HEK293 (cell line): ENCODE results near the gene VRK3.

Experiments used
- CTCF ChIA-PET: fragments of 350-600 bp; formaldehyde crosslinking; extraction: SDS; loops from one replicate; lab custom pipeline; 2021; ENCODE audit warnings: antibody characterized with exemption; lab: Yijun Ruan, JAX
- POLR2A ChIA-PET: fragments of 300-600 bp; formaldehyde crosslinking; extraction: SDS; loops from one replicate; lab custom pipeline; 2020; ENCODE audit warnings: antibody characterized with exemption, inconsistent platforms; lab: Yijun Ruan, JAX
- H3K27ac ChIP-seq: fragments of 200-500 bp; sonication (Bioruptor generic); 2 replicates; pipeline ENCODE4 v1.5.1; 2014; ENCODE audit warnings: low read depth, low read length, control low read depth, inconsistent platforms; ENCODE audit errors: extremely low read depth
- H3K36me3 ChIP-seq, 2 experiments: fragments of 200-500 bp in 1 of 2; sonication (Bioruptor generic) in 1 of 2; 1 replicate in 1 of 2; 2 replicates in 1 of 2; pipeline ENCODE4 v1.5.1; 2014 to 2017; ENCODE audit warnings: inconsistent platforms in 2 of 2, low read length in 2 of 2; ENCODE audit not compliant: control insufficient read depth in 2 of 2, insufficient read depth in 1 of 2
- H3K4me1 ChIP-seq: fragments of 200-500 bp; sonication (Bioruptor generic); 2 replicates; pipeline ENCODE4 v1.5.1; 2014; ENCODE audit warnings: mild to moderate bottlenecking, low read length, inconsistent platforms; ENCODE audit not compliant: control insufficient read depth, insufficient read depth
- H3K4me3 ChIP-seq: 2 replicates; pipeline ENCODE4 v1.5.1; 2011; ENCODE audit warnings: low read depth, mild to moderate bottlenecking, control low read depth, low read length, moderate library complexity
- H3K9me3 ChIP-seq: fragments of 200-500 bp; sonication (Bioruptor generic); 2 replicates; pipeline ENCODE4 v1.5.1; 2014; ENCODE audit warnings: low read depth, low read length, inconsistent platforms; ENCODE audit not compliant: control insufficient read depth, insufficient read depth
- BCL6B ChIP-seq: fragments of 450-650 bp; formaldehyde crosslinking; IDR thresholded peaks from 2 replicates; pipeline ENCODE4 v1.5.1; 2017; ENCODE audit warnings: missing biosample characterization, missing genetic modification characterization
- CTCF ChIP-seq: fragments of 450-650 bp; formaldehyde crosslinking; IDR thresholded peaks from 2 replicates; pipeline ENCODE4 v1.5.1; 2016; ENCODE audit warnings: missing biosample characterization, missing genetic modification characterization
- EGR2 ChIP-seq: fragments of 450-650 bp; formaldehyde crosslinking; IDR thresholded peaks from 2 replicates; pipeline ENCODE4 v1.5.1; 2016; ENCODE audit warnings: low read depth, missing biosample characterization, missing genetic modification characterization
- GLIS2 ChIP-seq: fragments of 450-650 bp; formaldehyde crosslinking; IDR thresholded peaks from 2 replicates; pipeline ENCODE4 v1.5.1; 2016; ENCODE audit warnings: missing biosample characterization, missing genetic modification characterization
- HIC1 ChIP-seq: fragments of 450-650 bp; formaldehyde crosslinking; IDR thresholded peaks from 2 replicates; pipeline ENCODE4 v1.5.1; 2016; ENCODE audit warnings: missing biosample characterization, missing genetic modification characterization
- HOXA7 ChIP-seq: sonication (generic); formaldehyde crosslinking; IDR thresholded peaks from 2 replicates; pipeline ENCODE4 v1.8.1; 2022; ENCODE audit warnings: missing genetic modification reagents, borderline replicate concordance
- HOXD13 ChIP-seq: sonication (generic); formaldehyde crosslinking; IDR thresholded peaks from 2 replicates; pipeline ENCODE4 v1.8.0; 2022; ENCODE audit warnings: missing genetic modification reagents, borderline replicate concordance
- KLF1 ChIP-seq: fragments of 450-650 bp; formaldehyde crosslinking; IDR thresholded peaks from 2 replicates; pipeline ENCODE4 v1.5.1; 2016; ENCODE audit warnings: missing biosample characterization, missing genetic modification characterization
- KLF7 ChIP-seq: fragments of 450-650 bp; formaldehyde crosslinking; IDR thresholded peaks from 2 replicates; pipeline ENCODE4 v1.5.1; 2016; ENCODE audit warnings: missing biosample characterization, missing genetic modification characterization, borderline replicate concordance
- MYNN ChIP-seq: fragments of 450-650 bp; formaldehyde crosslinking; IDR thresholded peaks from 2 replicates; pipeline ENCODE4 v1.5.1; 2016; ENCODE audit warnings: missing biosample characterization, missing genetic modification characterization, borderline replicate concordance
- PBX3 ChIP-seq: sonication (generic); formaldehyde crosslinking; IDR thresholded peaks from 2 replicates; pipeline ENCODE4 v1.8.1; 2022; ENCODE audit warnings: mild to moderate bottlenecking, moderate library complexity, missing genetic modification reagents
- PRDM1 ChIP-seq: fragments of 450-650 bp; formaldehyde crosslinking; IDR thresholded peaks from 2 replicates; pipeline ENCODE4; 2016; ENCODE audit warnings: missing biosample characterization, missing genetic modification characterization
- SCRT1 ChIP-seq: fragments of 450-650 bp; formaldehyde crosslinking; IDR thresholded peaks from 2 replicates; pipeline ENCODE4 v1.5.1; 2016; ENCODE audit warnings: missing biosample characterization, missing genetic modification characterization, borderline replicate concordance
- YY1 ChIP-seq: fragments of 450-650 bp; formaldehyde crosslinking; IDR thresholded peaks from 2 replicates; pipeline ENCODE4 v1.5.1; 2018; ENCODE audit warnings: missing biosample characterization, missing genetic modification characterization
- ZBTB17 ChIP-seq: fragments of 450-650 bp; formaldehyde crosslinking; IDR thresholded peaks from 2 replicates; pipeline ENCODE4 v1.5.1; 2016; ENCODE audit warnings: missing biosample characterization, missing genetic modification characterization
- ZBTB26 ChIP-seq: fragments of 450-650 bp; formaldehyde crosslinking; optimal IDR thresholded peaks from 2 replicates; pipeline ENCODE3; 2016; ENCODE audit warnings: missing biosample characterization, mild to moderate bottlenecking, missing genetic modification characterization
- ZNF146 ChIP-seq: fragments of 450-650 bp; formaldehyde crosslinking; IDR thresholded peaks from 2 replicates; pipeline ENCODE4 v1.5.1; 2016; ENCODE audit warnings: missing biosample characterization, missing genetic modification characterization
- ZNF169 ChIP-seq: fragments of 450-650 bp; formaldehyde crosslinking; IDR thresholded peaks from 2 replicates; pipeline ENCODE4 v1.5.1; 2016; ENCODE audit warnings: missing biosample characterization, missing genetic modification characterization
- ZNF404 ChIP-seq: fragments of 450-650 bp; formaldehyde crosslinking; IDR thresholded peaks from 2 replicates; pipeline ENCODE4 v1.5.1; 2017; ENCODE audit warnings: missing biosample characterization, missing genetic modification characterization
- ZNF501 ChIP-seq: fragments of 450-650 bp; formaldehyde crosslinking; IDR thresholded peaks from 2 replicates; pipeline ENCODE4 v1.5.1; 2016; ENCODE audit warnings: missing biosample characterization, missing genetic modification characterization
- ZNF548 ChIP-seq: fragments of 450-650 bp; formaldehyde crosslinking; IDR thresholded peaks from 2 replicates; pipeline ENCODE4 v1.5.1; 2016; ENCODE audit warnings: missing biosample characterization, missing genetic modification characterization
- ZNF558 ChIP-seq: fragments of 450-650 bp; formaldehyde crosslinking; IDR thresholded peaks from 2 replicates; pipeline ENCODE4 v1.5.1; 2016; ENCODE audit warnings: missing biosample characterization, missing genetic modification characterization
- ZNF626 ChIP-seq: fragments of 450-650 bp; sonication (Bioruptor Pico); formaldehyde crosslinking; IDR thresholded peaks from 2 replicates; pipeline ENCODE4 v1.5.1; 2018; ENCODE audit warnings: missing biosample characterization, missing genetic modification characterization, inconsistent platforms
- ZNF677 ChIP-seq: fragments of 450-650 bp; IDR thresholded peaks from 2 replicates; pipeline ENCODE4 v1.5.0; 2018; ENCODE audit warnings: missing biosample characterization, mild to moderate bottlenecking, missing genetic modification characterization, moderate library complexity
- ZNF692 ChIP-seq: fragments of 450-650 bp; formaldehyde crosslinking; IDR thresholded peaks from 2 replicates; pipeline ENCODE4 v1.5.1; 2016; ENCODE audit warnings: missing biosample characterization, missing genetic modification characterization
- ZSCAN16 ChIP-seq: fragments of 450-650 bp; formaldehyde crosslinking; IDR thresholded peaks from 2 replicates; pipeline ENCODE4 v1.5.1; 2016; ENCODE audit warnings: missing biosample characterization, missing genetic modification characterization
- ZSCAN23 ChIP-seq: fragments of 450-650 bp; formaldehyde crosslinking; IDR thresholded peaks from 2 replicates; pipeline ENCODE4 v1.5.1; 2016; ENCODE audit warnings: missing biosample characterization, missing genetic modification characterization
- ZSCAN30 ChIP-seq: fragments of 450-650 bp; IDR thresholded peaks from 2 replicates; pipeline ENCODE4 v1.5.1; 2018; ENCODE audit warnings: missing biosample characterization, mild to moderate bottlenecking, missing genetic modification characterization, moderate library complexity

The VRK3 gene

GRCh38 chr19:49987159-49987698 lies 37.9 kb downstream of the VRK3 start:
- Histone ChIP-seq H3K4me1 (no peaks in the 10 kb centered on the region), H3K27ac (no peak overlapping the region), H3K36me3 (peaks cover 0 to 53% of the 10 kb centered on the region in 2 experiments; a peak in 2 of 3 replicates), H3K9me3 (no peaks in the 10 kb centered on the region), H3K4me3 (no peak overlapping the region)
- POLR2A ChIA-PET, result interaction anchor here (0.6 to 1.7 kb wide), 2 partner anchors 58 to 119 kb away, joined by 4 to 5 read pairs; partner anchors contain the start of genes ATF5 and NUP62
- CTCF ChIA-PET, result interaction anchor here (0.6 to 7.9 kb wide), 3 partner anchors 47 to 70 kb away, joined by 4 to 99 read pairs (median 4); no protein-coding TSS in a partner anchor
- no peak for TF ChIP-seq PRDM1
- no peak for TF ChIP-seq ZNF404 (tag by site-specific recombination)
- TF ChIP-seq ZNF146 (tag by site-specific recombination), result no peak
- 0 out of 2 replicates have a peak, but pooled peaks have one; percentile 48 for TF ChIP-seq ZSCAN30 (tag by site-specific recombination)
- no peak for TF ChIP-seq BCL6B (tag by site-specific recombination)
- no peak for TF ChIP-seq ZNF677 (tag by site-specific recombination)
- TF ChIP-seq HOXD13, result peak; percentile 100
- TF ChIP-seq ZSCAN16 (tag by site-specific recombination), result peak; percentile 38; the same call in 1 of the 2 replicates
- TF ChIP-seq EGR2 (tag by site-specific recombination), result no peak
- TF ChIP-seq ZNF558, result no peak
- TF ChIP-seq ZSCAN23 (tag by site-specific recombination), result no peak
- TF ChIP-seq PBX3, result peak; percentile 100
- TF ChIP-seq ZBTB17, result peak; percentile 76
- no peak for TF ChIP-seq ZNF626 (tag by site-specific recombination)
- no peak for TF ChIP-seq MYNN (tag by site-specific recombination)
- TF ChIP-seq ZNF548 (tag by site-specific recombination), result no peak
- peak; percentile 60 for TF ChIP-seq CTCF (tag by site-specific recombination)
- no peak for TF ChIP-seq GLIS2 (tag by site-specific recombination)
- no peak for TF ChIP-seq ZNF169 (tag by site-specific recombination)
- TF ChIP-seq SCRT1 (tag by site-specific recombination), result 0 out of 2 replicates have a peak, but pooled peaks have one; percentile 10
- peak; percentile 48; the same call in 1 of the 2 replicates for TF ChIP-seq ZNF501 (tag by site-specific recombination)
- peak; percentile 98 for TF ChIP-seq HOXA7 (CRISPR knock-in tag)
- TF ChIP-seq ZNF692 (tag by site-specific recombination), result peak; percentile 45; the same call in 1 of the 2 replicates
- TF ChIP-seq KLF7, result peak; percentile 21; the same call in 1 of the 2 replicates
- TF ChIP-seq ZBTB26 (tag by site-specific recombination), result peak; percentile 27
- no peak for TF ChIP-seq HIC1 (tag by site-specific recombination)
- TF ChIP-seq YY1, result no peak
- TF ChIP-seq KLF1 (tag by site-specific recombination), result no peak
